BJ (cell line): ENCODE results near the gene MAST2. TPM values are rescaled to one million over a fixed set of nuclear protein-coding genes. Genes with fewer than 3 reads are reported as not detected.

Experiments
- CTCF ChIA-PET: fragments of 350-600 bp; formaldehyde crosslinking; extraction: SDS; loops from one replicate; lab custom pipeline; 2021; ENCODE audit warnings: antibody characterized with exemption, inconsistent platforms; lab: Yijun Ruan, JAX
- POLR2A ChIA-PET: fragments of 300-600 bp; sonication (Branson Sonifier 250); formaldehyde crosslinking; extraction: SDS; loops from one replicate; lab custom pipeline; 2021; ENCODE audit warnings: antibody characterized with exemption; lab: Charles Lee
- DNase-seq: peaks from one replicate; pipeline ENCODE4 v3.0.0-alpha.2; 2011; ENCODE audit warnings: low read depth
- H3K27me3 ChIP-seq: 2 replicates; pipeline ENCODE4 v1.6.0; 2011; ENCODE audit warnings: low read length; ENCODE audit not compliant: control insufficient read depth, insufficient read depth
- H3K36me3 ChIP-seq: 2 replicates; pipeline ENCODE4 v1.5.1; 2011; ENCODE audit warnings: low read length; ENCODE audit not compliant: control insufficient read depth, insufficient read depth
- H3K4me3 ChIP-seq: 2 replicates; pipeline ENCODE4 v1.5.1; 2011; ENCODE audit warnings: low read depth, mild to moderate bottlenecking, control low read depth, low read length
- polyA plus RNA-seq: library from polyadenylated mRNA; depleted of rRNA; stranded (reverse); fragments of >200 nt; gene quantifications from 2 replicates; pipeline ENCODE4 v1.2.3, GENCODE V29; 2011
- TF ChIP-seq, protein P1 (sequence below): IDR thresholded peaks from 2 replicates; pipeline ENCODE4 v1.5.1; 2011; ENCODE audit warnings: low read depth, mild to moderate bottlenecking, control low read depth, inconsistent platforms, low read length, moderate library complexity; ENCODE audit not compliant: insufficient read depth

MAST2 gene
- polyA plus RNA-seq, 1 experiment, result 47.2 TPM

GRCh38 chr1:46030074-46030870, 226.9 kb downstream of the MAST2 start:
- POLR2A ChIA-PET, result no interaction called here
- CTCF ChIA-PET, result no interaction called here
- no peak overlapping the region for H3K4me3 ChIP-seq
- no peak for DNase-seq
- TF ChIP-seq, protein P1, sequence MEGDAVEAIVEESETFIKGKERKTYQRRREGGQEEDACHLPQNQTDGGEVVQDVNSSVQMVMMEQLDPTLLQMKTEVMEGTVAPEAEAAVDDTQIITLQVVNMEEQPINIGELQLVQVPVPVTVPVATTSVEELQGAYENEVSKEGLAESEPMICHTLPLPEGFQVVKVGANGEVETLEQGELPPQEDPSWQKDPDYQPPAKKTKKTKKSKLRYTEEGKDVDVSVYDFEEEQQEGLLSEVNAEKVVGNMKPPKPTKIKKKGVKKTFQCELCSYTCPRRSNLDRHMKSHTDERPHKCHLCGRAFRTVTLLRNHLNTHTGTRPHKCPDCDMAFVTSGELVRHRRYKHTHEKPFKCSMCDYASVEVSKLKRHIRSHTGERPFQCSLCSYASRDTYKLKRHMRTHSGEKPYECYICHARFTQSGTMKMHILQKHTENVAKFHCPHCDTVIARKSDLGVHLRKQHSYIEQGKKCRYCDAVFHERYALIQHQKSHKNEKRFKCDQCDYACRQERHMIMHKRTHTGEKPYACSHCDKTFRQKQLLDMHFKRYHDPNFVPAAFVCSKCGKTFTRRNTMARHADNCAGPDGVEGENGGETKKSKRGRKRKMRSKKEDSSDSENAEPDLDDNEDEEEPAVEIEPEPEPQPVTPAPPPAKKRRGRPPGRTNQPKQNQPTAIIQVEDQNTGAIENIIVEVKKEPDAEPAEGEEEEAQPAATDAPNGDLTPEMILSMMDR, result no peak
- no peaks in the 10 kb centered on the region for H3K27me3 ChIP-seq
- H3K36me3 ChIP-seq, result peaks cover 9% of the 10 kb centered on the region

- Histone ChIP-seq H3K4me3 (no peak overlapping the region), H3K27me3 (no peaks in the 10 kb centered on the region), H3K36me3 (peaks cover 9% of the 10 kb centered on the region)
- CTCF ChIA-PET, result no interaction called here
- POLR2A ChIA-PET, result no interaction called here
- DNase-seq, result no peak
- TF ChIP-seq, protein P1, result no peak
Measured at GRCh38 chr1:46030876-46031660, 227.7 kb downstream of the MAST2 start.

DNA sequence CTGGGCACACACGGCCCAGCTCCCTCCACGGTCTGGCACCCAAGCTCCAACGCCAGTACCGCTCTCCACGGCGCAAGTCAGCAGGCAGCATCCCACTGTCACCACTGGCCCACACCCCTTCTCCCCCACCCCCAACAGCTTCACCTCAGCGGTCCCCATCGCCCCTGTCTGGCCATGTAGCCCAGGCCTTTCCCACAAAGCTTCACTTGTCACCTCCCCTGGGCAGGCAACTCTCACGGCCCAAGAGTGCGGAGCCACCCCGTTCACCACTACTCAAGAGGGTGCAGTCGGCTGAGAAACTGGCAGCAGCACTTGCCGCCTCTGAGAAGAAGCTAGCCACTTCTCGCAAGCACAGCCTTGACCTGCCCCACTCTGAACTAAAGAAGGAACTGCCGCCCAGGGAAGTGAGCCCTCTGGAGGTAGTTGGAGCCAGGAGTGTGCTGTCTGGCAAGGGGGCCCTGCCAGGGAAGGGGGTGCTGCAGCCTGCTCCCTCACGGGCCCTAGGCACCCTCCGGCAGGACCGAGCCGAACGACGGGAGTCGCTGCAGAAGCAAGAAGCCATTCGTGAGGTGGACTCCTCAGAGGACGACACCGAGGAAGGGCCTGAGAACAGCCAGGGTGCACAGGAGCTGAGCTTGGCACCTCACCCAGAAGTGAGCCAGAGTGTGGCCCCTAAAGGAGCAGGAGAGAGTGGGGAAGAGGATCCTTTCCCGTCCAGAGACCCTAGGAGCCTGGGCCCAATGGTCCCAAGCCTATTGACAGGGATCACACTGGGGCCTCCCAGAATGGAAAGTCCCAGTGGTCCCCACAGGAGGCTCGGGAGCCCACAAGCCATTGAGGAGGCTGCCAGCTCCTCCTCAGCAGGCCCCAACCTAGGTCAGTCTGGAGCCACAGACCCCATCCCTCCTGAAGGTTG, 231.4 kb downstream of the MAST2 start:
- no peak for DNase-seq
- CTCF ChIA-PET, result interaction anchor here (0.7 to 9.5 kb wide), 8 partner anchors 11 to 197 kb away, joined by 3 to 173 read pairs (median 5); partner anchors contain the start of genes P3R3URF and TSPAN1

GRCh38 chr1:46036894-46037839, 233.8 kb downstream of the MAST2 start:
- DNase-seq, result peak; percentile 18
- Histone ChIP-seq H3K4me3 (no peak overlapping the region), H3K27me3 (no peaks in the 10 kb centered on the region), H3K36me3 (peaks cover 3% of the 10 kb centered on the region)
- ChIA-PET POLR2A (no interaction called here), CTCF (interaction anchor here (0.6 to 9.5 kb wide), 18 partner anchors 10 to 191 kb away, joined by 3 to 173 read pairs (median 3); partner anchors contain the start of genes P3R3URF and TSPAN1)
- TF ChIP-seq, protein P1, result peak; percentile 97

More for the DNA sequence above, 231.4 kb downstream of the MAST2 start:
- POLR2A ChIA-PET, result no interaction called here
- peaks cover 7% of the 10 kb centered on the region for H3K36me3 ChIP-seq
- H3K27me3 ChIP-seq, result no peaks in the 10 kb centered on the region
- TF ChIP-seq, protein P1, result no peak
- no peak overlapping the region for H3K4me3 ChIP-seq
